Inferior parietal cortex (tissue), 1 donor: ENCODE results near the gene ACTN1.

ENCODE experiments used
- DNase-seq: peaks from one replicate; pipeline ENCODE4 v3.0.0-alpha.2; 2016; ENCODE audit errors: extremely low spot score

The ACTN1 gene

DNA sequence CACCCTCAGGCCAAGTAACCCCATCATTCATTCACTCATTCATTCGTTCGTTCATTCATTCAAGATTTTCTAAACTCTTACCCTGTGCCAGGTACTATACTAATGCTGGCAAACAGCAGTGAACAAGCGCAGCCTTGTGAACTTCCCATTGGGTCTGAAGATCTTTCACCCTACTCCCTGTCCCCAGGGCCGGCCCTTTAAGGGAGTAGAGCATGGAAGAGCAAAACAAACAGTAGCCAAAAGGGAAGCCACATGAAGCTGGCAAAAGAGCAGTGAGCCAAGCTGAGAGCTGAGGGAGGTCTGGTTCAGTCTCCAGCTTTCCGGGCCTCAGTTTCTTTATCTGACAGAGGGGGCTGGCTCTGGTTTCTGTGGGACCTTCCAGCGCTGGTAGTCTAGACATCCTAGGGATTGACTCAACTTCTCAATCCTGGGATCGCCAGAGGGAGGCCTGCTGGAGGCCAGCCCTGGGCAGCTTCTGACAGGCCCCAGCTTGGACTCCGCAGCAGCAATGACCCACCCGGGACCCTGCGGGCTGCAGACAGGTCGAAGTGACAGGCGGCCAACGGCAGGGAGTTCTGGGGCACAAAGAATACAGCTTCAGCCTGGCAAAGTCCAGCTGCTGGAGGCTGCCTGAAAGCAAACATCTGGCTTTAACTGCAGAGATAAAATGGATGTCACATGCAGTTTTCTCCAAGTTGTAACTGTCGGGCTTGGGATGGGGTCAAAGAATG lies 27.1 kb downstream of the ACTN1 start:
- DNase-seq = no peak

DNA sequence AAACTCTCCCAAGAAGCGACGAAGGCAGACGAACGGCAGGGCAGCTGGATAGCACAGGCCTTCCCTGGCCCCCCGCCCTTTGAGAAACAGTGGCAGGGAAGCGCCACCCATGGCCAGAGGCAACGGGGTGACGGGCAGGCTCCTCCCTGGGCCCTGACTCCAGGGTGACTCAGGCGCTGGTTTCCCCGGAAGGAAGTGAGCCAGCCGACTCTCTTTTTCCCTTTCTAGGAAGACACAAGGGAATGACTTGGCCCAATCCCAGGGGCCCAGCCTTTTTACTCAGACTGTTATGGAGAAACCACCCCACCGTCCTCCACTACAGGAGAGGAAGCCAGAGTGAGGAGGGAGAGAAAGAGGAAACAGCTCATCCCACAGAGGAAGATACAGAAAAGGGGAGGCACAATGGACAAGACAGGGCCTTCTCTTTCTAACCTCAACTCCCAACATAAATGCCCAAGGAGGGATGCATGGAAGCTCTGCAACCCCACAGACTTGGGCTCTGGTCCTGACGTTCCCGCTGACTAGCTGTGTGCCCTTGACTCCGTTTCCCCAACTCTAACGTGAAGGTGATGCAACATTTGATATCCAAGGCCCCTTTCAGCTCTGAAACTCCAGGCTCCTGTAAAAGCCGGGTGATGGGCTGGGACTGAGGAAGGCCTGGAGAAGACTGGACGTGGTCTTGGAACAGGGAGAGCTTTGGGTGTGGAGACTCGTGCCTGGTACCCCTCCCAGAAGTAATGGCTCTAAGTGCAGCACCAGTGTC lies 27.9 kb downstream of the ACTN1 start:
- no peak for DNase-seq

DNA sequence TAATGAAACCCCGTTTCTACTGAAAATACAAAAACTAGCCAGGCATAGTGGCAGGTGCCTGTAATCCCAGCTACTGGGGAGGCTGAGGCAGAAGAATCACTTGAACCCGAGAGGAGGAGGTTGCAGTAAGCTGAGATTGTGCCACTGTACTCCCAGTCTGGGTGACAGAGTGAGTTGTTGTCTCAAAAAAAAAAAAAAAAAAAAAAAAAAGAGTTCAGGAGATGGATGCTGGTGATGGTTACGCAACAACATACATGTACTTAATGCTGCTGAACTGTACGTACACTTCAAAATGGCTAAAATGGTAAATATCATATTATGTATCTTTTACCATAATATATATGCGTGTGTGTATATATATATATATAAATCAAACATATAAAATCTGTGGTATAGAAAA lies 29.0 kb downstream of the ACTN1 start:
- no peak for DNase-seq

DNA sequence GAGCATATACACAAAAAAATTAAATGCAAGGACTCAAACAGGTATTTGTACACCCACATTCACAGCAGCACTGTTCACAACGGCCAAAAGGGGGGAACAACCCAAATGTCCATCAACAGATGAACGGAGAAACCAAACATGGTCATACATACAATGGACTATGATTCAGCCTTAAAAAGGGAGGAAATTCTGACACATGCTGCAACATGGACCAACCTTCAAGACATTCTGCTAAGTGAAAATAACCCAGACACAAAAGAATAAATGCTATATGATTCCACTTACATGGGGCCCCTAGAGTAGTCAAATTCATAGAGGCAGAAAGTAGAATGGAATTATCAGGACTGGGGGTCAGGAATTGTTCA lies 29.5 kb downstream of the ACTN1 start:
- no peak for DNase-seq

DNA sequence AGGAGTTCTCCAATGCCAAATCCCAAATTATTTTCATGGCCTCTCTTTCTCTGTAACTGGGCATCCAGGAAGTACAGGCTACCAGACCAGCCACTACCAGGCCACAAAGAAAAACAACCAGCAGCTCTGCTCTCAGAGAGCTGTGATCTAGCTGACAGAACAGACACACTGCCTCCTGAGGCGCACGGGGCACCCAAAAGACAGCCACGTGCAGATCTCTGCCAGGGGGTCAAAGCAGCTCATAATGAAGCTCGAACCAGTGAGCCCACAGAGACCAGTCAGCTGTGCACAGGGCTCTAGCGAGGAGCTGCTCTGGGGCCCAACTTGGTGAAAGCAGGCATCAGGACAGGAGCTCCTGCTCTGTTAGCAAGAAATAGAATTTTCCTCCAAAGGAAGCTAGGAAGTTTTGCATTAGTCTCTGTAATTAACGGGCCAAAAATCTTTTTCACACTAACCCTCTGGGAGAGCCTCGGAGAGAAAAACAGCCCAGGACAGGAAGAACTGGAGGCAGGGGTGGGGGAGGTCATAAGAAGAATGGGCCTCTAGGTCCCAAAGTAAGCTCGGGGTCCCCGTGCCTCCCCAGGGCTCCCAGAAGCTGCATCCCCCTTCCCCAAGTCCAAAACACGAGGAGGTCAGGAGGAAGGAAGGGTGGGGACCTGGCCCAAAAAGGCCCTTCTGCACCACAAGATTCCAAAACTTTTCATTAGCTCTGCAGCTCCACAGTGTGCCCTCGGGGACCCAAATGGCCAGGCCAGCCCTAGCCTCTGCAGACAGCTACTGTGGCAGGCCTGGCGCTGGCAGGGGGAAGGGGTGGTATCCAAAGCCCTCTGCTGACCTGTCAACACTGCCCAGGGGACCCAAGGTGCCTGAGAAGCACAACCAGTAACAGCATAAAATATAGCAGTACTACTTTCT lies 30.2 kb downstream of the ACTN1 start:
- no peak for DNase-seq

DNA sequence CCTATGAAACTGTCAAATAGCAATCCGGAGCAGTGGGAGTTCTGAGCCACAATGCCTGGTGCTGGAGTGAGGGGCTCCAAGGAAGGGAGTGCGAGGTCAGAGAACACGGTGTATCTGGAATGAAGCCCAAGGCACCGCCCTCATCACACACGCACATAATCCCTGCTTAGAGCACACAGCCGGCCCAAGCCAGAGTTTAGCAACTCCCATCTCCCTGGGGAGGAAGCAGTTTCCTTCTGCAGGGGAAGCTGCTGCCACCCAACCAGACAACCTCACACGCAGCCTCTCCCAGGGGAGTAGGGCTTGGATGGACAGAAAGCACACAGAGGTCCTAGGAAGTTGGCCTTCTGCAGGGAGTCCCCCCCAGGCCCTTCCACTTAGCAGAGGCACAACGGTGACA lies 31.3 kb downstream of the ACTN1 start:
- DNase-seq = no peak

DNA sequence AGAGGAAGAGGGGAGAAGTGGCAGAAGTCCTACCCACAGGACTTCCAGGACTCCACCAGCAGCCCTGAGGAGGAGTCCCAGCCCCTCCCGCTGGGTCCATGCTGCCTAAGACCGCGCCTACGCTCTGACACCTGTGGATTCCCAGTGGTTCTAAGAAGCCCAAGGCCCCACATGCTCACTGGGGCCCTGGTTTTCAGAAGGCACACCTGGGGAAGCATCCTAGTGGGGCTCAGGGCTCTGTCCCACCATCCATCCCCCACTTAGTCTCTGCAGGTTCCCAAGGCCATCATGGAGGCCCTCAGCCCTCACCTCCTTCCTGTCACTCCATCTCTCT lies 32.6 kb downstream of the ACTN1 start:
- DNase-seq = no peak

DNA sequence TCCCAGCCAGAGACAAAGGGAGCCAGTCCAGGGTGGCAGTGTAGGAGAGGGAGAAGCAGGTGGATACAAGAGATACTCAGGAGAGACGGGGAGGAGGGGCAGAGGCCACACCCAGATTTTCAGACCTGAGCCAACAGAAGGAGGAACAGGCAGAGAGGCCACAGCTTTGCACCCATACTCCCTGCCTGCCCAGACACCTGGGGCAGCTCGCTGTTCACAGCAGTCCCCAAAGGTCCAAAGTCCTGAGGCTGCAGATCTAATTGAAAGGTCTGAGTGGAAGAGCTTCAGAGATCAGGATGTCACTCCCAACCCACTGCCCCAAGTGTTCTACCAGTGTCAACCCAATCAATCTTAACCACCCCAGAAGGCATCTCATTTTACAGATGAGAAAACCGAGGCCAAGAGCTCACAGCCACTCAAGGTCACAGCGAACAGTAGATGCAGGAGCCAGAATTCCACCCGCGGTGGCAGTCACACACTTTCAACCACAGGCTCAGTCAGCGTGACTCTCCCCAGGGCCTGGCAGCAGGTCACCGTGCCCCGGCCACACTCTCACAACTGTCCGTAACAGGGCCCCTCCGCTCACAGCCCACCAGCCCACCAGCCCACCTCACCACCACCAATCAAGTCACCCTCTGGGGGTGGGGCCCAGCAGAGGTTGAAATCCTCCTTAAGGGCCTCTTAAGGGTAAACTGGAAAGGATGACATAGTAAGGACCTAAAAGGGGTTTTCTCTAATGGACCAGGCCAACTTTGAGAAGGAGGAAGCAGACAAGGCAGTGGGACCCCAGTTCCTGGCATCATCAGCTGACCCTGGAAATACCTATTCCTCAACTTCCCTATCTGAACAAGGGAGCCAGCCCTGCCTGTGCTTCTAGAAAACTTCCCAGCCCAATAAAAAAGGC lies 33.3 kb downstream of the ACTN1 start:
- no peak for DNase-seq

DNA sequence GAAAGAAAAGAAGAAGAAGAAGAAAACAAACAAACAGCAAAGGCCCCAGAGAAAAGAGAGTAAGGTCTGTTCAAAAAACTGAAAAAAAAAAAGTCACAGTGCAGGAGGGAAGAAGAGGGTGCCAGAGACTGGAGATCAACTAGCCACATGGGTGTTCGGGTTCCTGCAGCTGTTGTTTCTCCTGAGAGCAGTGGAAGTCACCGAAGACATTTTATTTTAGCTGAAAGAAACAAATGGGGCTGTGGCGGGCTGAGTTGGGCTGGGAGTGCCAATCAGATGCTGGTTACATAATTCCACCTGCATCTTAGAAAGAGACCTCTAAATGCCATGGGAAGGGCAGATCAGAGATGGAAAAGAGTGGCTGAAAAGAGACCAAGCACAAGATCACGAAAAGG lies 33.9 kb downstream of the ACTN1 start:
- DNase-seq = no peak

DNA sequence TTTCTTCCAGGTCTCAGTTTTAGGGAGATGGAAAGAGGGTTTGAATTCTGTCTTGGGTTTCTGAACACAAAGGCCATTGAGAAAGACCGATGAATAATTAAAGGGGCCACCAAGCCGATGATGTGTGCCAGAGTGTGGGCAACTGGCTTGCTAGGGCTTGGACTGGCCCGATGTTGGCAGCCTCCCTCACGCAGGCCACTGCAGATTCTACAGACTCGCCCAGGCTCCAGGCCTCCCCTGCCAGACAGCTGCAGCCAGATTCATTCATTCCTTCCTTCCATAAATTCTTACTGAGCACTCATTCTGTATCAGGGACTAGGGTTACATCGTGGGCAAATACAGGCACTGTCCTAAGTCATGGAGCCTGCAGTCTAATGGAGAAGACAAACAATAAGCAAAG lies 34.9 kb downstream of the ACTN1 start:
- no peak for DNase-seq

DNA sequence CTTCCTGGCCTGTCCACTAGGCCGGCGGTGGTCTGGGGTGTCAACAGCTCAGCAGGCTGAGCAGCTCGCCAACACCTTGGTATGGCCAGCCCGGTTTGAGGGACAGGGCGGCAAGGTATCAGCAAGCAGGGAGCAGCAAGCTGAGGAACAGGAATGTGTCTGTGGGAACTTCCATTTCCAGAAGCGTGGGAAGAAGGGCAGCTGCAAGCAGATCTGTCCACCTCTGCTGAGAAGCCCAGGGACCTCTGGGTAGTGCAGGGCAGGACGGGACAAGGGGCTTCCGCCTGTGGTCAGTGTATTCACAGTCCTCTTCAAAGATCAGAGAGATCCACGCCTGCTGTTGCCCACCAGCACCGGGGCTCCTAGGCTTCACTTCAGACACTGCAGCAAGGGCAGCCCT lies 36.0 kb downstream of the ACTN1 start:
- DNase-seq = no peak

DNA sequence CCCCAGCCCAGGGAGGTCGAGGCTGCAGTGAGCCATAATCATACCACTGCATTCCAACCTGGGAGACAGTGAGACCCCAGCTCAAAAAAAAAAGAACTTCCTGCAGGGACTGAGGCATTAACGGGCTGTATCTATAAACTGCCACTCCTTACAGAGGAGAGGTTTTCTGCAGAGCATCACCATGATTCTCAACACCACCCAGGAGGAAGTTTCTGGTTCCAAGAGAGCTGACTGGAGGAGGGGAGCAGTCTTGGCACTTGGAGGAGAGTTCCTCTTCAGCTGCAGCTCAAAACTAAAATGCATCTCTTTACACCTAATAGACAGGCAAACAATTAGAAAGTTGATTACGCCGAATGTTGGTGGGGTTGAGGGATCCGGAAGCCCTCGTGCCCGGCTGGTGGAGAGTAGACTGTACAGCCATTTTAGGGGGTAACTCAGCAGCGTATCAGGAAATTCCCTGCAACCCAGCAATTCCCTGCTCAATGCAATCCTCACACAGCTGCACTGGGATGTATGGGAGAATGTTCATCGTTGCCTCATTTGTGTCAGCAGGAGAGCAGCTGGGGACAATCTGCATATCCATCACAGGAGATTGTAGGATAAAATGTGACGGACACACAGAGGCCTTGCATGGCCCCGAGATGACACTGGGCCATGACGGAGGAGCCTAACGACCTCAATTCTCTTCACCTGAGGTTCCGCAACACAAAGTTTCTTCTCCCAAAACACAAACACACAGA lies 36.6 kb downstream of the ACTN1 start:
- DNase-seq = no peak

DNA sequence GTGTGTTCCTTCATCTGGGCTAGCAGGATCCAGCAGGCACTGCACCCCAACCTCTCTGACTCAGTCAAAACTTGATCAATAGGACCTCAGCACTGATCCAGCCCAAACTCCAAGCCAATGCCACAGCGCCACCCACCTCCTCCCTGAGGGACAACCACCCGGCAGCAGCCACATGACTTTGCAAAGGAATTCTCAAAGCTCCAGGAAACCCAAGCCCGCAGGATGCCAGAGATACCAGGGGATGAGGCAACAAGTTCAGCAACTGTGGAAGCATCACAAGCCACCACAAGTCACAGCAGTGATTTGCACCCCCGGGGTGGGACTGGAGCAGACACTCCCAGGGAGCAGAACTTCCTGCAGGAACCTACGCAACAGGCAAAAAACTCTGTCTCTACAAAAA lies 37.3 kb downstream of the ACTN1 start:
- DNase-seq = no peak

DNA sequence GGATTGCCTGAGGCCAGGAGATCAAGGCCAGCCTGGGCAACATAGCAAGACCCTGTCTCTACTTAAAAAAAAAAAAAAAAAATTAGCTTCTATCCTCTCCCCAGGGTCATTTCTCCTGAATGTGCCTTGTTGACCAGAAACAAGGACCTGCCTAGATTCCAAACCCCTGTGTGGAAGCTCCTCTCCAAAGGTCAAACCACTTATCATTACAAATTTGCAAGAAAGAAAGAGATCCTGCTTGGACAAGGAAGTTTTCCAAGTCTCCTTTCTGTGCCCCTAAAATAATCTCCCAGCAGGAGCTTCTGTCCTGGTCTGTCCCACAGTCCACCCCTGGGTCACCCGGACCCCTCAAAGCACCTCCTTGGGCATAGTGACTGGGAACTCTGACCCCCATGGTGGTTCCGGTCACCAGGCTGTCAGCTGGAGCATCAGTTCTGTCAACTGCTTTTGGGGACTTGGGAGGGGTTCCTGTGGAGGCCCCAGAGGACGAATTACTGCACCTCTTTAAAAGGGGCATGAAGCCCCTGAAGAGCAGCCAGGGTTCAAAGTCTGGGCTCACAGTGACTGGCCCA lies 38.4 kb downstream of the ACTN1 start:
- no peak for DNase-seq

DNA sequence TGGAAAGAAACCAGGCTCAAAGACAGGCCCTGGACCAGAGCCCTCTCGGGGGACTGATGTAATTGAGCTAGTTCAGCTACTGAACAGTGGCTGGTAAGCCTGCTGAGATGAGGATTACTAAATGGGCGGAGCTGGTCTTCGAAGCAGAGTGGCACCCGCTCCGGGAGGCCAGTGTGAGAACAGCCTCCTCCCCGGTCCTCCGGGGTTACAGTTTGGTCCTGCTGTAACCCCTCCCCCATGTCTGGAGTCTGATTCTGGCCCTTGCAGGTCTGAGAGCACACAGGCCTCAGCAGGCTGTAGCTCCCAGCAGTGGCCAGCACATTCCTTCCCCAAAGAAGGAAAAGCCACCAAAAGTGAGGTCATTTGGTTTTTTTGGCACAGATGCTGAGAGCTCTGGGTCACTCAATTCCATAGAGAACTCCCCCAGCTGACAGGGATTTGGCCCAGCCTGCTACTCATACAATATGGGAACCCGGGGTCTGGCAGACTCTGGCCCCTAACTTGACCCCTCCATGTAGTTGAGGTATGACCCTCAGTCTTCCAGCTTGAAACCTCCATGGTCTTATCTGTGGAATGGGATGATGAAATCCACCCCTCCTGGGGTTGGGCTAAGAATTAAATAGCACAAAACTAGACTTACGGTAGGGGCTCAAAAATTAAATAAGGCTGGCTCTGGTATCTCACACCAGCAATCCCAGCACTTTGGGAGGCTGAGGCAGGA lies 39.0 kb downstream of the ACTN1 start:
- no peak for DNase-seq

DNA sequence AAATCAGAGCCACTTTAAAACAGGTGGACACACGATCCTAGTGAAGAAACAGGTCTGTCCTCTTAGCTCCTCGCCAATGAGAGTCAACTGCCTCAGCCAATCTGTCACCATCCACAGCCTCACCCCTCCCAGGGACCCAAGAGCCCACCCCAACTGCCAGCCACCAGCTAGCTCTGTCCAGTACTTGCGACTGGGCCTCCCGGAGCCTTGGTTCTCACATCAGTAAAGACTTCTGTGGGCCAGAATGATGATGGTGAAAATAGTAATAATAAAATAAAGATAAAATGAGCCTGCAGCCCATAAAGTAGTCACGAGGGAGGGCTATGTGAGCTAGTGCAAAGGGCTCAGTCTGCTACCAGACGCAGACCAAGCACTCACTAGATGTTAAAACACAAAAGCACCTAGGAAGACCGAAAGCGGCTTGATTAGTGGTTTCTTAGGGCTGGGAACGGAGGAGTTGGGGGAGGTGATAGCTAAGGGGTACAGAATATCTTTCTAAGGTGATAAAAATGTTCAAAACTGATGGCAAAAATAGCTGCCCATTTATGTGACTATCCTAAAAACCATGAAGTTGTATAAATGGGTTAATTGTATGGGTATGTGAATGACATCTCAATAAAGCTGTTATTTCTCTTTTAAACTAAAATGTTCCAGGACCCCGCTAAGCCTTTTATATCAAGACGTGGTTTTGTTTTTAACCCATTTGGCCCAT lies 39.8 kb downstream of the ACTN1 start:
- DNase-seq = no peak

DNA sequence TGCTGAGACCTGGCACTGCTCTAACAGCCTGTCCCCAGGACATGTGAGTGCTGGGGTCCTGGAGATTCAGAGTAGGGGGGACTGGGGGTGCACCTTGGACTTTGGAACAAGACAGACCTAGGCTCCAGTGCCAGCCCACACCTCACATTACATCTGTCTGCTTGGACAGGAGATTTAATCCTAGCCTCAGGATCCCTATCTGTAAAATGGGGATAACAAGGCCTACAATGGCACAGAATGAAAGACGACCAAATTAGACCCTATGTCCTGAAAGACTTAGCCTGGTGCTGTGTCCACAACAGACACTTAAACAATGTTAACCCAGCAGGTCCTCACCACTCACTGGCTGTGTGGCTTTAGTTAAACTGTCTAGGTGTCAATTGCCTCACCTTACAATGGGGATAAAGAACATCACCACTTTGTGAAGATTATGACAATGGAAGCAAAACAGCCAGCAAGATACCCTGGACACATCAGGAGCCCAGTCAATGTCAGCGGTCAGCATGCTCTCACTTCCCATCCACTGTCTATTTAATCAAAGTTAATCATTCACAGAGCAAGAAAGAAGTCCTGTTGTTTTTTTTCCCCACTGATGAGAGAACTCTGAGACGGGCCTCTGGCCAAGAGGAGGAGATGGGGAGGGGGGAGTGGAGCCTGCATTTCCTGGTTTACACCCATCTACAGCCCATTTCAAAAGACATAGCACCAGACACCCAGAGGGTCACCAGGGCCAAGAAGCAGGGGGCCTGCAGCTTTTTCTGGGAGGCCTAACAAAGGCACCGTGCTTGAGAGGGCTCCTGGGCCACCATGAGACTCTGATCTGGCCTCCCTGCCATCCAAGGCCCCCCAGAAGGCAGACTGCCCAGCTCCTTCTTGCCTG lies 40.6 kb downstream of the ACTN1 start:
- no peak for DNase-seq
